ENCODE measurements around the gene MGAT5B. TPM values are rescaled to one million over a fixed set of nuclear protein-coding genes. Genes with fewer than 3 reads are reported as not detected.

Gene MGAT5B
- total RNA-seq, 1 donor, result 0.36 TPM

DNA sequence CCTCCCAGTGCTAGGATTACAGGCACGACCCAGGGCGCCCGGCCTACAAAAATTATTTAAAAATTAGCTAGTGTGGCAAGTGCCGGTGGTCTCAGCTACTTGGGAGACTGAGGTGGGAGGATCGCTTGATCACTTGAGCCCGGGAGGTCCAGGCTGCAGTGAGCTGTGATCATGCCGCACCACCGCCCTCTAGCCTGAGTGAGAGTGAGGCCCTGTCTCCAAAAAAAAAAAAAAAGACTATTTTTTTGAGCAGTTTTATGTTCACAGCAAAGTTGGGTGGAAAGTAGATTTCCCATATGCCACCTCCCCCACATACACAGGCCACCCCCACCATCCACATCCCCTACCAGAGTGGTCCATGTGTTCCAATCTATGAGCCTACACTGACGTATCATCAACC lies 84.9 kb downstream of the MGAT5B start:
- TF ChIP-seq, protein P1, sequence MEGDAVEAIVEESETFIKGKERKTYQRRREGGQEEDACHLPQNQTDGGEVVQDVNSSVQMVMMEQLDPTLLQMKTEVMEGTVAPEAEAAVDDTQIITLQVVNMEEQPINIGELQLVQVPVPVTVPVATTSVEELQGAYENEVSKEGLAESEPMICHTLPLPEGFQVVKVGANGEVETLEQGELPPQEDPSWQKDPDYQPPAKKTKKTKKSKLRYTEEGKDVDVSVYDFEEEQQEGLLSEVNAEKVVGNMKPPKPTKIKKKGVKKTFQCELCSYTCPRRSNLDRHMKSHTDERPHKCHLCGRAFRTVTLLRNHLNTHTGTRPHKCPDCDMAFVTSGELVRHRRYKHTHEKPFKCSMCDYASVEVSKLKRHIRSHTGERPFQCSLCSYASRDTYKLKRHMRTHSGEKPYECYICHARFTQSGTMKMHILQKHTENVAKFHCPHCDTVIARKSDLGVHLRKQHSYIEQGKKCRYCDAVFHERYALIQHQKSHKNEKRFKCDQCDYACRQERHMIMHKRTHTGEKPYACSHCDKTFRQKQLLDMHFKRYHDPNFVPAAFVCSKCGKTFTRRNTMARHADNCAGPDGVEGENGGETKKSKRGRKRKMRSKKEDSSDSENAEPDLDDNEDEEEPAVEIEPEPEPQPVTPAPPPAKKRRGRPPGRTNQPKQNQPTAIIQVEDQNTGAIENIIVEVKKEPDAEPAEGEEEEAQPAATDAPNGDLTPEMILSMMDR (IDR thresholded peaks at IDR 0.05; ENCODE audit: extremely low read depth, low read depth, low read length), result no peak
- no peaks in the 10 kb centered on the region for H3K36me3 ChIP-seq (ENCODE audit: insufficient read depth, low read length)
- no peak overlapping the region for H3K27ac ChIP-seq (ENCODE audit: low read depth, low read length)
- H3K4me2 ChIP-seq (ENCODE audit: insufficient read depth, low read length), result no peak overlapping the region
- no peak overlapping the region for H3K4me3 ChIP-seq (ENCODE audit: insufficient read depth, low read length)
- H3K4me1 ChIP-seq (ENCODE audit: insufficient read depth, low read length), result peaks cover 5% of the 10 kb centered on the region
- H2AFZ ChIP-seq (ENCODE audit: low read length), result no peak overlapping the region
- no peaks in the 10 kb centered on the region for H3K9me3 ChIP-seq (ENCODE audit: low read depth, low read length)
- H3K27me3 ChIP-seq (ENCODE audit: insufficient read depth, low read length), result peaks cover 12% of the 10 kb centered on the region
- DNase-seq (ENCODE audit: insufficient read length, low spot score, missing footprints), result no peak
- H4K20me1 ChIP-seq (ENCODE audit: insufficient read depth, low read length), result no peaks in the 10 kb centered on the region
- H3K79me2 ChIP-seq (ENCODE audit: insufficient read depth, low read length), result no peaks in the 10 kb centered on the region

DNA sequence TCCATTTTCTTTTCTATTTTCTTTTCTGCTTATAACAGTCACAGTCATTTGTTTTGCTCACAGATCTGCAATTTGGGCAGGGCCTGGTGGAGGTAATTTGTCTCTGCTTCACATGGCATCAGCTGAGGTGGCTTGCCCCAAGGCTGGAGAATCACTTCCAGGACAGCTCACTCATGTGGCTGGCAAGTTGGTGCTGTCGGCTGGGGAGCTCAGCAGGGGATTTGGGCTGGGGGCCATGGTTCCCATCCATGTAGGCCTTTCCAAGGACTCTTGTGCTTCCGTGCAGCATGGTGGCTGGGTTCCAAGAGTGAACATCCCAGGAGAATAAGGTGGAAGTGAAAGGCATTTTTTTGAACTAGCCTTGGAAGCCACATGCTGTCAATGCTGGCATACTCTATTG lies 85.7 kb downstream of the MGAT5B start:
- Histone ChIP-seq H2AFZ (ENCODE audit: low read length) (no peak overlapping the region), H3K36me3 (ENCODE audit: insufficient read depth, low read length) (no peaks in the 10 kb centered on the region), H3K27ac (ENCODE audit: low read depth, low read length) (no peak overlapping the region), H3K4me2 (ENCODE audit: insufficient read depth, low read length) (no peak overlapping the region), H4K20me1 (ENCODE audit: insufficient read depth, low read length) (no peaks in the 10 kb centered on the region), H3K27me3 (ENCODE audit: insufficient read depth, low read length) (peaks cover 16% of the 10 kb centered on the region), H3K4me3 (ENCODE audit: insufficient read depth, low read length) (no peak overlapping the region), H3K9me3 (ENCODE audit: low read depth, low read length) (no peaks in the 10 kb centered on the region), H3K4me1 (ENCODE audit: insufficient read depth, low read length) (peaks cover 7% of the 10 kb centered on the region), H3K79me2 (ENCODE audit: insufficient read depth, low read length) (no peaks in the 10 kb centered on the region)
- DNase-seq (ENCODE audit: insufficient read length, low spot score, missing footprints), result no peak
- TF ChIP-seq, protein P1 (IDR thresholded peaks at IDR 0.05; ENCODE audit: extremely low read depth, low read depth, low read length), result no peak

GRCh38 chr17:76955191-76955590 lies 87.0 kb downstream of the MGAT5B start:
- Histone ChIP-seq H3K4me1 (ENCODE audit: insufficient read depth, low read length) (peaks cover 7% of the 10 kb centered on the region), H2AFZ (ENCODE audit: low read length) (no peak overlapping the region), H3K4me3 (ENCODE audit: insufficient read depth, low read length) (no peak overlapping the region), H3K36me3 (ENCODE audit: insufficient read depth, low read length) (no peaks in the 10 kb centered on the region), H4K20me1 (ENCODE audit: insufficient read depth, low read length) (no peaks in the 10 kb centered on the region), H3K79me2 (ENCODE audit: insufficient read depth, low read length) (no peaks in the 10 kb centered on the region), H3K27me3 (ENCODE audit: insufficient read depth, low read length) (peaks cover 20% of the 10 kb centered on the region), H3K4me2 (ENCODE audit: insufficient read depth, low read length) (no peak overlapping the region), H3K27ac (ENCODE audit: low read depth, low read length) (no peak overlapping the region), H3K9me3 (ENCODE audit: low read depth, low read length) (no peaks in the 10 kb centered on the region)
- TF ChIP-seq, protein P1 (IDR thresholded peaks at IDR 0.05; ENCODE audit: extremely low read depth, low read depth, low read length), result no peak
- no peak for DNase-seq (ENCODE audit: insufficient read length, low spot score, missing footprints)

- Histone ChIP-seq H3K27ac (ENCODE audit: low read depth, low read length) (no peak overlapping the region), H3K4me3 (ENCODE audit: insufficient read depth, low read length) (no peak overlapping the region), H4K20me1 (ENCODE audit: insufficient read depth, low read length) (no peaks in the 10 kb centered on the region), H3K4me1 (ENCODE audit: insufficient read depth, low read length) (peaks cover 7% of the 10 kb centered on the region), H3K27me3 (ENCODE audit: insufficient read depth, low read length) (peaks cover 20% of the 10 kb centered on the region), H3K9me3 (ENCODE audit: low read depth, low read length) (no peaks in the 10 kb centered on the region), H2AFZ (ENCODE audit: low read length) (no peak overlapping the region), H3K4me2 (ENCODE audit: insufficient read depth, low read length) (no peak overlapping the region), H3K79me2 (ENCODE audit: insufficient read depth, low read length) (no peaks in the 10 kb centered on the region), H3K36me3 (ENCODE audit: insufficient read depth, low read length) (no peaks in the 10 kb centered on the region)
- DNase-seq (ENCODE audit: insufficient read length, low spot score, missing footprints), result no peak
- TF ChIP-seq, protein P1 (IDR thresholded peaks at IDR 0.05; ENCODE audit: extremely low read depth, low read depth, low read length), result no peak
Measured at GRCh38 chr17:76956846-76957540, 88.8 kb downstream of the MGAT5B start.

Data from osteoblast (primary cell).